Glutamatergic neuron (in vitro differentiated cells): ENCODE results near the gene VPS35L. TPM values are rescaled to one million over a fixed set of nuclear protein-coding genes. Genes with fewer than 3 reads are reported as not detected.
A peak's percentile ranks its signal among the peaks of the same experiment; 100 is the strongest.

Experiments
- DNase-seq: peaks from one replicate; pipeline ENCODE4 v3.0.0; 2022
- H3K27ac Mint-ChIP-seq: one replicate; pipeline ENCODE4 v1.8.0; 2020; ENCODE audit warnings: mild to moderate bottlenecking, mixed read lengths, inconsistent platforms; ENCODE audit not compliant: unreplicated experiment
- H3K27me3 Mint-ChIP-seq: one replicate; pipeline ENCODE4 v1.8.0; 2020; ENCODE audit warnings: mild to moderate bottlenecking, moderate library complexity, mixed read lengths, inconsistent platforms; ENCODE audit not compliant: unreplicated experiment
- H3K36me3 Mint-ChIP-seq: one replicate; pipeline ENCODE4 v1.8.0; 2020; ENCODE audit warnings: mild to moderate bottlenecking, mixed read lengths, inconsistent platforms; ENCODE audit not compliant: unreplicated experiment
- H3K4me1 Mint-ChIP-seq: one replicate; pipeline ENCODE4 v1.8.0; 2020; ENCODE audit warnings: mild to moderate bottlenecking, low read depth, mixed read lengths, inconsistent platforms; ENCODE audit not compliant: unreplicated experiment
- H3K4me3 Mint-ChIP-seq: one replicate; pipeline ENCODE4 v1.8.0; 2020; ENCODE audit warnings: mild to moderate bottlenecking, mixed read lengths, inconsistent platforms; ENCODE audit not compliant: unreplicated experiment
- H3K9me3 Mint-ChIP-seq: one replicate; pipeline ENCODE4 v1.8.0; 2020; ENCODE audit warnings: mild to moderate bottlenecking, moderate library complexity, mixed read lengths, inconsistent platforms; ENCODE audit not compliant: unreplicated experiment
- CTCF ChIP-seq: fragments of 200-600 bp; sonication (generic); IDR thresholded peaks from one replicate; pipeline ENCODE4 v1.5.0; 2021; ENCODE audit not compliant: partially characterized antibody, unreplicated experiment
- total RNA-seq: library from RNA; stranded (reverse); fragmentation: NEBNext Ultra II Directional; extraction: Animal tissue kit (Norgen Biotek cat#: 25700); gene quantifications from one replicate; pipeline ENCODE4 v1.2.1, GENCODE V29; 2021; ENCODE audit not compliant: unreplicated experiment

Gene VPS35L
- total RNA-seq, 1 donor from 2014 or later: 57.1 TPM

GRCh38 chr16:19595043-19595767, 39.7 kb downstream of the VPS35L start:
- H3K4me3 Mint-ChIP-seq: no peak overlapping the region
- no peaks in the 10 kb centered on the region for H3K27me3 Mint-ChIP-seq
- H3K36me3 Mint-ChIP-seq: no peaks in the 10 kb centered on the region
- no peak for TF ChIP-seq CTCF
- H3K9me3 Mint-ChIP-seq: no peaks in the 10 kb centered on the region
- H3K27ac Mint-ChIP-seq: no peak overlapping the region
- H3K4me1 Mint-ChIP-seq: no peaks in the 10 kb centered on the region
- no peak for DNase-seq

- DNase-seq: no peak
- no peak for TF ChIP-seq CTCF
- Mint-ChIP-seq H3K36me3 (no peaks in the 10 kb centered on the region), H3K27ac (no peak overlapping the region), H3K4me1 (no peaks in the 10 kb centered on the region), H3K9me3 (no peaks in the 10 kb centered on the region), H3K27me3 (no peaks in the 10 kb centered on the region), H3K4me3 (no peak overlapping the region)
Measured at GRCh38 chr16:19598805-19599510, 43.5 kb downstream of the VPS35L start.

- Mint-ChIP-seq H3K4me1 (no peaks in the 10 kb centered on the region), H3K9me3 (no peaks in the 10 kb centered on the region), H3K4me3 (no peak overlapping the region), H3K27ac (no peak overlapping the region), H3K36me3 (no peaks in the 10 kb centered on the region), H3K27me3 (no peaks in the 10 kb centered on the region)
- no peak for DNase-seq
- no peak for TF ChIP-seq CTCF
Measured at GRCh38 chr16:19599968-19600716, 44.6 kb downstream of the VPS35L start.

- Mint-ChIP-seq H3K27me3 (no peaks in the 10 kb centered on the region), H3K4me3 (no peak overlapping the region), H3K27ac (no peak overlapping the region), H3K4me1 (no peaks in the 10 kb centered on the region), H3K9me3 (no peaks in the 10 kb centered on the region), H3K36me3 (peaks cover 4% of the 10 kb centered on the region)
- peak; percentile 71 for TF ChIP-seq CTCF
- no peak for DNase-seq
Measured at GRCh38 chr16:19601083-19601976, 45.8 kb downstream of the VPS35L start.
